Upper lobe of left lung (tissue), 4 donors: ENCODE measurements around the gene BCAS3.

Experiments
- EP300 ChIP-seq, 4 donors: sonication (generic); formaldehyde crosslinking; IDR thresholded peaks; one replicate each; pipeline ENCODE4 v1.5.1; 2017; ENCODE audit warnings: antibody characterized with exemption in 4 of 4, control low read depth in 2 of 4
- POLR2A ChIP-seq, 4 donors: fragments of 450-650 bp; IDR thresholded peaks; one replicate each; pipeline ENCODE4 v1.5.1; 2016 to 2017; ENCODE audit warnings: antibody characterized with exemption in 4 of 4, mild to moderate bottlenecking in 2 of 4
- POLR2AphosphoS5 ChIP-seq, 2 donors: sonication (generic); formaldehyde crosslinking; IDR thresholded peaks; one replicate each; pipeline ENCODE4 v1.5.1; 2017; ENCODE audit warnings: antibody characterized with exemption in 2 of 2
- TF ChIP-seq, protein P1 (sequence below), 6 experiments: fragments of 450-650 bp in 4 of 6; fragments of 200-600 bp in 2 of 6; sonication (generic) in 2 of 6; IDR thresholded peaks; one replicate each; pipeline ENCODE4 v1.5.1; 2016 to 2019; ENCODE audit warnings: antibody characterized with exemption in 6 of 6

DNA sequence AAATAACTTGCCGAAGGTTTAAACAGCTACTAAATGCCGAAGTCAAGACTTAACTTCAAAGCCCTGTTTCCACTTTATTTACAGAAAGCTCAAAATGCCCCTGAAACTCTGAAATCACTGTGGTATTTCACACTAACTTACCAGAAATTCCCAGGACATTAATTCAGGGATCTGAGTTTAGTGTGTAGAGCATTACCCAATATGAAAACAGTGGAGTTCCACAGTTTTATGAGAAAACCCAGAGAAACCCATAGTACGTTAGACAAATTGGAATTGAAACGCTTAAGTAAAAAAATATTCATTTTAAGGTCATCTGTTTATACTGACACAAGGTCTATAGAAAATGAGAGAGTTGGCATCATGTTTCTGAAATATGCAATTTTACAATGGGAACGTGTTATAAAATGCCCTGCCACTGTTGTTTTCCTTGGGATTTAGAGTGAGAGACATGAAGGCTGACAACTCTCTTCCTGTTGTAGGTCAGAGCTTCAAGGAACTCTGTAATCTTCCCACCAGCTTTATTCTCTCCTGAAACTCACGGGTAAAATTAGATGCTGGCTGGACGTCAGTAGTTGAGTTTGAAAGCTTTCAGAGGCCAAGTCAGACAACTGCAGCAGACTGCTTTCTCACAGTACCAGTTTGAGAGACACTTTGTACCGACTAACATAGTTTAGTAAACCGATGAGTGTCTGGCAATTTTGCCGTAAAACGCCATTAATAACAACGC lies 582.6 kb downstream of the BCAS3 start:
- TF ChIP-seq, protein P1, sequence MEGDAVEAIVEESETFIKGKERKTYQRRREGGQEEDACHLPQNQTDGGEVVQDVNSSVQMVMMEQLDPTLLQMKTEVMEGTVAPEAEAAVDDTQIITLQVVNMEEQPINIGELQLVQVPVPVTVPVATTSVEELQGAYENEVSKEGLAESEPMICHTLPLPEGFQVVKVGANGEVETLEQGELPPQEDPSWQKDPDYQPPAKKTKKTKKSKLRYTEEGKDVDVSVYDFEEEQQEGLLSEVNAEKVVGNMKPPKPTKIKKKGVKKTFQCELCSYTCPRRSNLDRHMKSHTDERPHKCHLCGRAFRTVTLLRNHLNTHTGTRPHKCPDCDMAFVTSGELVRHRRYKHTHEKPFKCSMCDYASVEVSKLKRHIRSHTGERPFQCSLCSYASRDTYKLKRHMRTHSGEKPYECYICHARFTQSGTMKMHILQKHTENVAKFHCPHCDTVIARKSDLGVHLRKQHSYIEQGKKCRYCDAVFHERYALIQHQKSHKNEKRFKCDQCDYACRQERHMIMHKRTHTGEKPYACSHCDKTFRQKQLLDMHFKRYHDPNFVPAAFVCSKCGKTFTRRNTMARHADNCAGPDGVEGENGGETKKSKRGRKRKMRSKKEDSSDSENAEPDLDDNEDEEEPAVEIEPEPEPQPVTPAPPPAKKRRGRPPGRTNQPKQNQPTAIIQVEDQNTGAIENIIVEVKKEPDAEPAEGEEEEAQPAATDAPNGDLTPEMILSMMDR (IDR thresholded peaks at IDR 0.05): no peak
- no peak for TF ChIP-seq POLR2A (IDR thresholded peaks at IDR 0.05)
- peak in 2 of 4 donors; percentile 27 to 45 for TF ChIP-seq EP300 (IDR thresholded peaks at IDR 0.05)
- peak; percentile 22 to 26 for TF ChIP-seq POLR2AphosphoS5 (IDR thresholded peaks at IDR 0.05)
